ENCODE results near the gene S100A3. TPM values are rescaled to one million over a fixed set of nuclear protein-coding genes. Genes with fewer than 3 reads are reported as not detected.

S100A3 gene
- total and polyA plus RNA-seq, 9 donors = 0.48 to 2.5 (median 1.6) TPM; not detected in 4

- 79 to 82% (median 80%) methylated on average over 14 of the region's 14 CpGs for WGBS, 3 donors
- H3K27ac ChIP-seq = no peak overlapping the region
- H3K4me1 ChIP-seq (ENCODE audit: insufficient read depth) = peaks cover 29% of the 10 kb centered on the region
- TF ChIP-seq POLR2A (IDR thresholded peaks at IDR 0.05) = no peak
- no peak for TF ChIP-seq EP300 (IDR thresholded peaks at IDR 0.05)
- TF ChIP-seq CTCF (IDR thresholded peaks at IDR 0.05) = no peak
- no peaks in the 10 kb centered on the region for H3K9me3 ChIP-seq
- no peaks in the 10 kb centered on the region for H3K36me3 ChIP-seq
- H3K27me3 ChIP-seq = no peaks in the 10 kb centered on the region
- H3K4me3 ChIP-seq = no peak overlapping the region
- intact Hi-C loops (cut with DNase I) = no loop called here
- peak in 2 of 5 donors; percentile 9 to 23 for DNase-seq
These were observed 2.1 kb downstream of the S100A3 start for GRCh38 chr1:153546796-153547559.

- Histone ChIP-seq H3K36me3 (no peaks in the 10 kb centered on the region), H3K27me3 (no peaks in the 10 kb centered on the region), H3K27ac (no peak overlapping the region), H3K4me3 (no peak overlapping the region), H3K9me3 (no peaks in the 10 kb centered on the region), H3K4me1 (ENCODE audit: insufficient read depth) (peaks cover 29% of the 10 kb centered on the region)
- intact Hi-C loops (cut with DNase I) = no loop called here
- 91 to 93% (median 93%) methylated on average over 8 of the region's 8 CpGs for WGBS, 3 donors
- peak in 2 of 5 donors; percentile 13 to 15 for DNase-seq
- TF ChIP-seq CTCF (IDR thresholded peaks at IDR 0.05) (no peak), POLR2A (IDR thresholded peaks at IDR 0.05) (no peak), EP300 (IDR thresholded peaks at IDR 0.05) (no peak)
These were observed 2.7 kb downstream of the S100A3 start for GRCh38 chr1:153546371-153546770.

- intact Hi-C loops (cut with DNase I) = no loop called here
- WGBS, 3 donors = 58 to 65% (median 64%) methylated on average over 19 of the region's 19 CpGs
- Histone ChIP-seq H3K9me3 (no peaks in the 10 kb centered on the region), H3K4me3 (peak within 1 kb of the TSS; percentile 30), H3K36me3 (no peaks in the 10 kb centered on the region), H3K27ac (peak within 1 kb of the TSS in 1 of 2 donors; percentile 50), H3K4me1 (ENCODE audit: insufficient read depth) (peaks cover 29% of the 10 kb centered on the region), H3K27me3 (no peaks in the 10 kb centered on the region)
- peak; percentile 79 to 88 (median 83) for DNase-seq
- TF ChIP-seq EP300 (IDR thresholded peaks at IDR 0.05) (no peak), CTCF (IDR thresholded peaks at IDR 0.05) (no peak), POLR2A (IDR thresholded peaks at IDR 0.05) (no peak)
These were observed 3.7 kb downstream of the S100A3 start, which contains the start of gene S100A4 for GRCh38 chr1:153545067-153546055. Gene S100A4 (minus strand): TSS chr1:153545806. CDS start chr1:153544794, 1,012 bp downstream.

- Histone ChIP-seq H3K27me3 (no peaks in the 10 kb centered on the region), H3K36me3 (no peaks in the 10 kb centered on the region), H3K4me1 (ENCODE audit: insufficient read depth) (peaks cover 29% of the 10 kb centered on the region), H3K27ac (peak overlapping the region in 1 of 2 donors; percentile 50), H3K9me3 (no peaks in the 10 kb centered on the region), H3K4me3 (peak overlapping the region; percentile 30)
- no peak for TF ChIP-seq EP300 (IDR thresholded peaks at IDR 0.05)
- TF ChIP-seq POLR2A (IDR thresholded peaks at IDR 0.05) = no peak
- no peak for TF ChIP-seq CTCF (IDR thresholded peaks at IDR 0.05)
- WGBS, 3 donors = 55 to 68% (median 63%) methylated on average over 10 of the region's 10 CpGs
- no peak for DNase-seq
- intact Hi-C loops (cut with DNase I) = no loop called here
These were observed 4.5 kb downstream of the S100A3 start for GRCh38 chr1:153544453-153545066.
